Psoas muscle (tissue), 8 donors: ENCODE results near the gene OR1S2. TPM values are rescaled to one million over a fixed set of nuclear protein-coding genes. Genes with fewer than 3 reads are reported as not detected.

Source experiments
- ATAC-seq, 4 donors: fragments of 200-7000 bp; cut with Tn5 transposase; one replicate each; pipeline ENCODE4 v1.9.1; 2020; ENCODE audit warnings: moderate library complexity in 3 of 4, mild to moderate bottlenecking in 2 of 4
- DNase-seq, 2 donors: peaks; one replicate each; pipeline ENCODE4 v3.0.0-alpha.2; 2020
- H3K27ac ChIP-seq: fragments of 200-600 bp; one replicate; pipeline ENCODE4 v1.8.0; 2022
- H3K27me3 ChIP-seq, 3 donors: fragments of 200-600 bp in 1 of 3; one replicate each; pipeline versions ENCODE4 v1.6.1 to v1.8.0; 2013 to 2022; ENCODE audit warnings: low read length in 2 of 3, mild to moderate bottlenecking in 2 of 3, moderate library complexity in 1 of 3; ENCODE audit not compliant: insufficient read depth in 3 of 3
- H3K36me3 ChIP-seq, 2 donors: fragments of 200-600 bp in 1 of 2; one replicate each; pipeline versions ENCODE4 v1.6.1 to v1.8.0; 2013 to 2022; ENCODE audit warnings: low read depth in 1 of 2, mild to moderate bottlenecking in 1 of 2, moderate library complexity in 1 of 2; ENCODE audit not compliant: insufficient read depth in 1 of 2
- H3K4me1 ChIP-seq: fragments of 200-600 bp; one replicate; pipeline ENCODE4 v1.8.0; 2022
- H3K4me3 ChIP-seq: fragments of 200-600 bp; one replicate; pipeline ENCODE4 v1.8.0; 2022; ENCODE audit warnings: mild to moderate bottlenecking
- H3K9me3 ChIP-seq: fragments of 200-600 bp; one replicate; pipeline ENCODE4 v1.8.0; 2022
- WGBS, 3 donors: extraction: QIAGEN DNeasy Blood & Tissue Kit; methylation state at CpG; one replicate each; pipeline versions ENCODE4 v1.1.6 to v1.1.7; 2013; 5-methylcytosine and 5-hydroxymethylcytosine counted together
- intact Hi-C, 2 donors: fragments of 100-400 bp; cut with DNase I; formaldehyde crosslinking; loops; one replicate each; pipeline versions ENCODE4 v1.11.0 to v1.14.2; 2022
- polyA plus RNA-seq, 3 donors: library from polyadenylated mRNA; stranded (reverse); fragments of 200-250 nt; gene quantifications; one replicate each; pipeline ENCODE4 v1.2.3, GENCODE V29; 2013
- total RNA-seq, 4 donors: library from RNA; stranded (reverse); fragmentation: NEBNext Ultra II Directional in 2 of 4; extraction: Animal tissue kit (Norgen Biotek cat#: 25700) in 2 of 4; gene quantifications; one replicate each; pipeline versions ENCODE4 v1.2.1 to v1.2.4, GENCODE V29; 2021 to 2023
- TF ChIP-seq, protein P1 (sequence below): fragments of 200-600 bp; IDR thresholded peaks from one replicate; pipeline ENCODE4 v1.8.0; 2022; ENCODE audit warnings: antibody characterized with exemption
- donor health status: healthy with polysubstance abuse.
- donor health status: DM: no; HTN: no; CAD: no; lungs with moderate emphysema.
- donor health status: Bipolar disorder and iron deficiency.
- donor health status: healthy.
- donor health status: DM: yes; HTN: yes; CAD: no.
- donor health status: DM: no; HTN: no; CAD: no.
- donor health status: DM: no; HTN: no; CAD: no.
- donor health status: DM: yes; HTN: yes; CAD: no.

Gene OR1S2
- total and polyA plus RNA-seq, 7 donors, result not detected

DNA sequence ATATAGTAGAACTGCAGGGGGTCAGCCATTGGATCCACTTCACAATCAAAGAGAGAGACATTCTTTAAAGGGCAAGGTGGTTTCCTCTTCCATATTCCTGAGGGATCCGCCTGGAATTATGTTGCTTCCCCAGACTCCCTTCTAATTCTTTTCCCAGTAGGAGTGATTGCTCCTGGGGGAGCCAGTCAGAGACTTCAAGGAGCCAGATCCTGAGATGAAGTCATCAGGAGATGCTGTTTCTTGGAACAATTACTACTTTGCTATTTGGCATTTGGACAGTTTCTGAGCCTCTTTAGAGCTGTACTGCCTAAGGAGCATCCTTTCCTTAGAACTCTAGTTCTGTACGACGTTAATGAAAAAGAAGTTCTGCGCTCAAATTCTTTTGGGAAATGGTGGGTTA is 17.0 kb downstream of the OR1S2 start:
- ATAC-seq, result no peak
- H3K27ac ChIP-seq, result no peak overlapping the region
- TF ChIP-seq, protein P1, sequence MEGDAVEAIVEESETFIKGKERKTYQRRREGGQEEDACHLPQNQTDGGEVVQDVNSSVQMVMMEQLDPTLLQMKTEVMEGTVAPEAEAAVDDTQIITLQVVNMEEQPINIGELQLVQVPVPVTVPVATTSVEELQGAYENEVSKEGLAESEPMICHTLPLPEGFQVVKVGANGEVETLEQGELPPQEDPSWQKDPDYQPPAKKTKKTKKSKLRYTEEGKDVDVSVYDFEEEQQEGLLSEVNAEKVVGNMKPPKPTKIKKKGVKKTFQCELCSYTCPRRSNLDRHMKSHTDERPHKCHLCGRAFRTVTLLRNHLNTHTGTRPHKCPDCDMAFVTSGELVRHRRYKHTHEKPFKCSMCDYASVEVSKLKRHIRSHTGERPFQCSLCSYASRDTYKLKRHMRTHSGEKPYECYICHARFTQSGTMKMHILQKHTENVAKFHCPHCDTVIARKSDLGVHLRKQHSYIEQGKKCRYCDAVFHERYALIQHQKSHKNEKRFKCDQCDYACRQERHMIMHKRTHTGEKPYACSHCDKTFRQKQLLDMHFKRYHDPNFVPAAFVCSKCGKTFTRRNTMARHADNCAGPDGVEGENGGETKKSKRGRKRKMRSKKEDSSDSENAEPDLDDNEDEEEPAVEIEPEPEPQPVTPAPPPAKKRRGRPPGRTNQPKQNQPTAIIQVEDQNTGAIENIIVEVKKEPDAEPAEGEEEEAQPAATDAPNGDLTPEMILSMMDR, result no peak

DNA sequence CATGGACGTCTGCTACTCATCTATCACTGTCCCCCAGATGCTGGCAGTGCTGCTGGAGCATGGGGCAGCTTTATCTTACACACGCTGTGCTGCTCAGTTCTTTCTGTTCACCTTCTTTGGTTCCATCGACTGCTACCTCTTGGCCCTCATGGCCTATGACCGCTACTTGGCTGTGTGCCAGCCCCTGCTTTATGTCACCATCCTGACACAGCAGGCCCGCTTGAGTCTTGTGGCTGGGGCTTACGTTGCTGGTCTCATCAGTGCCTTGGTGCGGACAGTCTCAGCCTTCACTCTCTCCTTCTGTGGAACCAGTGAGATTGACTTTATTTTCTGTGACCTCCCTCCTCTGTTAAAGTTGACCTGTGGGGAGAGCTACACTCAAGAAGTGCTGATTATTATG is 24.3 kb downstream of the OR1S2 start:
- TF ChIP-seq, protein P1, result no peak
- WGBS, 3 donors, result 79 to 86% (median 81%) methylated on average over 7 of the region's 7 CpGs

More for the DNA sequence above, 17.0 kb downstream of the OR1S2 start:
- no peaks in the 10 kb centered on the region for H3K9me3 ChIP-seq
- H3K4me3 ChIP-seq, result no peak overlapping the region
- intact Hi-C loops, result no loop called here
- no peaks in the 10 kb centered on the region for H3K36me3 ChIP-seq
- H3K4me1 ChIP-seq, result no peaks in the 10 kb centered on the region
- no peaks in the 10 kb centered on the region for H3K27me3 ChIP-seq
- no peak for DNase-seq
- 66 to 86% (median 77%) methylated on average over 4 of the region's 4 CpGs for WGBS, 3 donors

DNA sequence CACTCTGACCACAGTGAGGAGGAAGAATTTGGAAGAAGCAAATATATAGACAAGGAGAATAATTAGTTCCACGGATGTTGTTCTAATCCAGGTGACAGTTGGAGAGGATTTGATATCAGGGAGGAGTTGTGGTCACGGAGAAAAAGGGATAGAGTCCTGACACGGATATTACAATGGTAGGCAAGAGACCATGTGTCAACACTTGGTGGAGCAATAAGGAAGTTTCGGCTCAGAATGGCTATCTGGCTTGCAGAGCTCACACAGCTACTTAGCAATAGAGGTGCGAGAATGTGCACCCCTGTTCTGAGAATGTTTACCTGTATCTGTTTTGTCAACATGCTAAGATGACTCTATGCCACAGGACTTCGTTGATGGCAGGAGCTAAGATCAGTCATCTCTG is 25.5 kb downstream of the OR1S2 start:
- Histone ChIP-seq H3K4me1 (no peaks in the 10 kb centered on the region), H3K4me3 (no peak overlapping the region), H3K27ac (no peak overlapping the region), H3K9me3 (no peaks in the 10 kb centered on the region), H3K27me3 (no peaks in the 10 kb centered on the region), H3K36me3 (no peaks in the 10 kb centered on the region)
- intact Hi-C loops, result no loop called here
- TF ChIP-seq, protein P1, result no peak
- DNase-seq (no peak), ATAC-seq (no peak)
- WGBS, 3 donors, result 68 to 76% (median 75%) methylated on average over 6 of the region's 6 CpGs

More for the DNA sequence above, 24.3 kb downstream of the OR1S2 start:
- no peak for ATAC-seq
- intact Hi-C loops, result no loop called here
- H3K4me1 ChIP-seq, result no peaks in the 10 kb centered on the region
- H3K27ac ChIP-seq, result no peak overlapping the region
- H3K36me3 ChIP-seq, result no peaks in the 10 kb centered on the region
- DNase-seq, result no peak
- H3K9me3 ChIP-seq, result no peaks in the 10 kb centered on the region
- H3K4me3 ChIP-seq, result no peak overlapping the region
- no peaks in the 10 kb centered on the region for H3K27me3 ChIP-seq

DNA sequence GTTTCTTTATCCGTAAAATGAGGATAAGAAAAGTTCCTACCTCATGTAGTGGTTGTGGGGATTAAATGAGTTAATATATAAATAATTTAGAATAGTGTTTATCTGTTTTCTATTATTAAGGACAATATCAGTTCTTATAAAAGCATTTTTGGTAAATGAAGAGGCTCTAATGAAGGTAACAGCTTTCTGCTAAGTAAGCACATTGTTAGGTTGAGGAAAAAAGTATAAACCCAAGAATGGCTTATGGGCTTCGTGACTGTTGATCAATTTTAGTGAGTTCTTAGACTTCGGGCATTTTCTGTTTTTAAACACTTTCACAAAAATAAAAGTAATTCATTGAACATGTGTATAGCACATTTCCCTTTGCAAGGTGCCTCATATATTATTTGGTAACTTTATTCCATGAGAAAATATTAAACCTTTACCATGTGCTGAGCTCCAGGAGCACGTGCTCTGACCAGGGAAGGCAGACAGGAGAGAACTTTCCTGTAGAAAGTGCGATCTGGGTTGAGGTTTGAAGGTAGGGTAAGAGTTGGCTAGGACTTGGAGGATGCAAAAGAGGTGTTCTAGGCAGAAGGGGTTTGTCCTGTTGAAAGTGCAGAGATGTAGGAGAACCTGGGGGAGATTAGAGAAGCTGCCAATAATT is 26.4 kb downstream of the OR1S2 start:
- intact Hi-C loops, result no loop called here
- H3K4me1 ChIP-seq, result no peaks in the 10 kb centered on the region
- no peak for DNase-seq
- H3K27me3 ChIP-seq, result no peaks in the 10 kb centered on the region
- H3K27ac ChIP-seq, result no peak overlapping the region
- H3K9me3 ChIP-seq, result no peaks in the 10 kb centered on the region
- TF ChIP-seq, protein P1, result no peak
- no peak overlapping the region for H3K4me3 ChIP-seq
- no peaks in the 10 kb centered on the region for H3K36me3 ChIP-seq
- WGBS, 3 donors, result 74 to 77% (median 75%) methylated on average over 5 of the region's 5 CpGs
- ATAC-seq, result no peak
